KMS-11 (cell line): ENCODE measurements around the gene SIGLEC9.

Experiments used
- H2AFZ ChIP-seq: fragments of 200-600 bp; sonication (generic); 2 replicates; pipeline ENCODE4 v1.6.1; 2016; ENCODE audit warnings: antibody characterized with exemption, mixed run types, low read depth
- H3K27ac ChIP-seq: fragments of 200-600 bp; sonication (generic); 2 replicates; pipeline ENCODE4 v1.6.1; 2016; ENCODE audit warnings: mild to moderate bottlenecking, mixed run types
- H3K27me3 ChIP-seq: fragments of 200-600 bp; sonication (generic); 2 replicates; pipeline ENCODE4 v1.6.1; 2017; ENCODE audit warnings: mild to moderate bottlenecking, low read depth, mixed run types, moderate library complexity; ENCODE audit not compliant: insufficient read depth
- H3K36me3 ChIP-seq: fragments of 200-600 bp; sonication (generic); 2 replicates; pipeline ENCODE4 v1.6.1; 2017; ENCODE audit warnings: mild to moderate bottlenecking, mixed run types; ENCODE audit not compliant: insufficient read depth
- H3K4me1 ChIP-seq: fragments of 200-600 bp; sonication (generic); 2 replicates; pipeline ENCODE4 v1.6.1; 2016; ENCODE audit warnings: mild to moderate bottlenecking, low read depth, mixed run types; ENCODE audit not compliant: poor library complexity, severe bottlenecking
- H3K4me2 ChIP-seq: fragments of 200-600 bp; sonication (generic); 2 replicates; pipeline ENCODE4 v1.7.0; 2016; ENCODE audit warnings: mild to moderate bottlenecking, mixed run types
- H3K4me3 ChIP-seq: fragments of 200-600 bp; sonication (generic); IDR thresholded peaks from 2 replicates; pipeline ENCODE4 v1.6.1; 2017; ENCODE audit warnings: low read depth, low read length, mixed read lengths; ENCODE audit not compliant: insufficient read depth
- H3K79me2 ChIP-seq: fragments of 200-600 bp; sonication (generic); 2 replicates; pipeline ENCODE4 v1.6.1; 2016; ENCODE audit warnings: low read depth, mixed run types; ENCODE audit not compliant: insufficient read depth
- H3K9ac ChIP-seq: fragments of 200-600 bp; sonication (generic); 2 replicates; pipeline ENCODE4 v1.6.1; 2016; ENCODE audit warnings: mild to moderate bottlenecking, mixed run types
- H4K20me1 ChIP-seq: fragments of 200-600 bp; sonication (generic); 2 replicates; pipeline ENCODE4 v1.6.1; 2016; ENCODE audit warnings: mild to moderate bottlenecking, mixed run types; ENCODE audit not compliant: insufficient read depth
- TF ChIP-seq, protein P1 (sequence below): fragments of 200-600 bp; sonication (generic); conservative IDR thresholded peaks from 2 replicates; pipeline ENCODE4 v1.6.1; 2017; ENCODE audit warnings: low read depth, mild to moderate bottlenecking, antibody characterized with exemption, low read length, moderate library complexity, mixed read lengths

SIGLEC9 gene

DNA sequence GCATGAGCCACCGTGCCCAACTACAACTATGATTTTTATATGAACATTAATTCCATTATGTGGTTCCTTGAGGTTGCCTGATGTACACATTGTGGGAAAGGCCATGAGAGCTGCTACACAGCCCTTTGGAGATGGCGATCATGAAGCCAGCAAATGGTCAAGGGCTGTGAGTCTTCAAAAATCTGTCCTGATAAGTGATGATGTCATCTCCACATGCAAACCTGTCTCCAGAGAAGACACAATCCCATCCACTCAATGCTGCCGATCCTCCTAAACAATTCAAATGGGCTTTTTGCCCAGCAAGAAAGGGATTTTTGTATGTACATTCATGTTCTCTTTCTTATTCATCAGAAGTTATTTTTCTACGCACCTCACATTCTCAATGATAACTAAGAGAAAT, 35.0 kb downstream of the SIGLEC9 start:
- Histone ChIP-seq H4K20me1 (no peaks in the 10 kb centered on the region), H3K36me3 (no peaks in the 10 kb centered on the region), H3K79me2 (no peaks in the 10 kb centered on the region), H3K9ac (no peak overlapping the region), H3K4me3 (no peak overlapping the region), H3K4me1 (no peaks in the 10 kb centered on the region), H3K27ac (no peak overlapping the region), H3K4me2 (no peak overlapping the region), H3K27me3 (no peaks in the 10 kb centered on the region; the same call in 1 of the 2 replicates), H2AFZ (no peak overlapping the region)
- TF ChIP-seq, protein P1, sequence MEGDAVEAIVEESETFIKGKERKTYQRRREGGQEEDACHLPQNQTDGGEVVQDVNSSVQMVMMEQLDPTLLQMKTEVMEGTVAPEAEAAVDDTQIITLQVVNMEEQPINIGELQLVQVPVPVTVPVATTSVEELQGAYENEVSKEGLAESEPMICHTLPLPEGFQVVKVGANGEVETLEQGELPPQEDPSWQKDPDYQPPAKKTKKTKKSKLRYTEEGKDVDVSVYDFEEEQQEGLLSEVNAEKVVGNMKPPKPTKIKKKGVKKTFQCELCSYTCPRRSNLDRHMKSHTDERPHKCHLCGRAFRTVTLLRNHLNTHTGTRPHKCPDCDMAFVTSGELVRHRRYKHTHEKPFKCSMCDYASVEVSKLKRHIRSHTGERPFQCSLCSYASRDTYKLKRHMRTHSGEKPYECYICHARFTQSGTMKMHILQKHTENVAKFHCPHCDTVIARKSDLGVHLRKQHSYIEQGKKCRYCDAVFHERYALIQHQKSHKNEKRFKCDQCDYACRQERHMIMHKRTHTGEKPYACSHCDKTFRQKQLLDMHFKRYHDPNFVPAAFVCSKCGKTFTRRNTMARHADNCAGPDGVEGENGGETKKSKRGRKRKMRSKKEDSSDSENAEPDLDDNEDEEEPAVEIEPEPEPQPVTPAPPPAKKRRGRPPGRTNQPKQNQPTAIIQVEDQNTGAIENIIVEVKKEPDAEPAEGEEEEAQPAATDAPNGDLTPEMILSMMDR, result no peak

DNA sequence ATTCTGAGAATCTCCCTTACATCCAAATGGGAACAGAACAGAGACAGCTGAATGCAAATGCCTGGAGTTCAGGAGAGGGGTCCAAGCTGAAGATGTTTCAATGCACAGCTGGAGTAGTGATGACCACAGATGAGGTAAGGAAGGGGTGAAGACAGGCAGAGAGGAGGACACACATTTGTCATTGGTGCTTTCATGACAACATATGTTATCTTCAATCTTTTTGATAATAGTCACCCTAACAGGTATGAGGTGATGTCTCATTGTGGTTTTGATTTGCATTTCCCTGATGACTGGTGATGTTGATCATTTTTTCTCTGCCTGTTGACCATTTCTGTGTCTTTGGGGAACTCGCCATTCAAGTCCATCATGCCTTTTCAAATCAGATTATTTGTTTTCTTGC, 36.6 kb downstream of the SIGLEC9 start:
- H3K4me1 ChIP-seq, result no peaks in the 10 kb centered on the region
- H3K4me3 ChIP-seq, result no peak overlapping the region
- no peak overlapping the region for H2AFZ ChIP-seq
- H3K27ac ChIP-seq, result no peak overlapping the region
- no peak overlapping the region for H3K9ac ChIP-seq
- H3K4me2 ChIP-seq, result no peak overlapping the region
- no peaks in the 10 kb centered on the region for H3K36me3 ChIP-seq
- TF ChIP-seq, protein P1, result no peak
- no peaks in the 10 kb centered on the region for H4K20me1 ChIP-seq
- no peaks in the 10 kb centered on the region for H3K79me2 ChIP-seq
- no peaks in the 10 kb centered on the region; the same call in none of the 2 replicates for H3K27me3 ChIP-seq

DNA sequence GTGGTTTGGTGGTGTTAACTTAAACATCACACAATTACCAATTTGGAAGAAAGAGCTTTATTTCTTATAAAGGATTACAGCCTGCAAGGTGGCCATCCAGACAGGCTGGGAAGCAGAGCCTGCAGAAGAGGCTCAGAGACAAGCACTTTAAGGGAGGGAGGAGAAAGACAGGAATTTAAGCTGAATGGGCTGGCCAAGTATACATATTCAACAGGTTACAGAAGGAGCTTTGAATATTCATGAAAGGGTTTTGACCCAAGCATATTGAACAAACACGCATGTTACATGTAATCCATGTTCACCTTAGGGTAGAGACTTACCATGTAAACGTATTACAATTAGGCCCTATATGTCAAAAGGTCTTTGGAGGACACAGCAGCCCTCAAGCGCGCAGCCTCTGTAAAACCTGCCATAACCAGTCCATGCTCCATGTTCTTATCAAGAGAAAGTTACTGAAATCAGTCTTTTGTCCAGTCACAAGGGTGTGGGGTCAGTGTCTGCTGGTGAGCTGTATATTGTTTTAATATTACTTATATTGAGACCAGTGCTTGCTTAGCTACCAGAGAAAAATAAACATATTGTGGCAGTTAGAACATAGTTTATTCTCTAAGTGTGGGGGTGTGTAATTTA, 37.3 kb downstream of the SIGLEC9 start:
- no peak overlapping the region for H3K27ac ChIP-seq
- no peaks in the 10 kb centered on the region; the same call in none of the 2 replicates for H3K27me3 ChIP-seq
- H3K9ac ChIP-seq, result no peak overlapping the region
- no peaks in the 10 kb centered on the region for H3K79me2 ChIP-seq
- no peak overlapping the region for H2AFZ ChIP-seq
- H3K4me3 ChIP-seq, result no peak overlapping the region
- no peaks in the 10 kb centered on the region for H3K36me3 ChIP-seq
- no peaks in the 10 kb centered on the region for H4K20me1 ChIP-seq
- TF ChIP-seq, protein P1, result no peak
- no peaks in the 10 kb centered on the region for H3K4me1 ChIP-seq
- no peak overlapping the region for H3K4me2 ChIP-seq

DNA sequence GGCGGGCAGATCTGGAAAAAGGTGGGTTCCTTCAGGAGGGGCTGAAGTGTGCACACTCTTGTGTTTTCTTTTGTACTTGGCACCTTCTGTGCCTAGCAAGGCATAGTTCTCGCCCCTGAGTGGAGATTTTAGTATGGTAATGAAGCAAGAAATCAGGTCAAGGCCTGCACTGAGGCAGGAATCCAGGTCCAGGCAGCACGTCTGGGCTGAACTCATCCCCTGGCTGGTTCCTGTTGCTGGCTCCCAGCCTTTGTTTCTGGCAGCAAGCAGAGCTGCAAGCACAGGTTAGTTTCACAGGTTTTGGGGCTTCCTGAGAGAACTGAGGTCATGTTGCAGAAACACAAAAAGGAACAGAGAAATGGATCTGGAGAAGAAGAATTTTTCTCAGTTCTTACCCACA, 38.6 kb downstream of the SIGLEC9 start:
- H3K79me2 ChIP-seq, result no peaks in the 10 kb centered on the region
- no peak overlapping the region for H2AFZ ChIP-seq
- H3K9ac ChIP-seq, result no peak overlapping the region
- no peaks in the 10 kb centered on the region for H4K20me1 ChIP-seq
- H3K4me1 ChIP-seq, result no peaks in the 10 kb centered on the region
- no peaks in the 10 kb centered on the region for H3K36me3 ChIP-seq
- H3K27ac ChIP-seq, result no peak overlapping the region
- H3K4me3 ChIP-seq, result no peak overlapping the region
- no peak overlapping the region for H3K4me2 ChIP-seq
- TF ChIP-seq, protein P1, result no peak
- no peaks in the 10 kb centered on the region; the same call in none of the 2 replicates for H3K27me3 ChIP-seq
